ENCODE results near the gene CEP112.
"Not testable (repeated sequence)": the region's sequence is repeated elsewhere in the genome, so short reads cannot be mapped to it uniquely, and the experiment has no call there.

CEP112 gene

GRCh38 chr17:65826577-65826976 lies 365.4 kb downstream of the CEP112 start:
- not testable (repeated sequence) for DNase-seq (ENCODE audit: low read depth)

GRCh38 chr17:65824901-65825300 lies 367.0 kb downstream of the CEP112 start:
- no peak for DNase-seq (ENCODE audit: low read depth)

GRCh38 chr17:65823713-65824112 lies 368.2 kb downstream of the CEP112 start:
- DNase-seq (ENCODE audit: low read depth) = no peak

- DNase-seq (ENCODE audit: low read depth) = no peak
Observed at GRCh38 chr17:65820811-65821210, 371.1 kb downstream of the CEP112 start.

GRCh38 chr17:65820306-65820705 lies 371.6 kb downstream of the CEP112 start:
- no peak for DNase-seq (ENCODE audit: low read depth)

- no peak for DNase-seq (ENCODE audit: low read depth)
Observed at GRCh38 chr17:65819810-65820209, 372.1 kb downstream of the CEP112 start.

- DNase-seq (ENCODE audit: low read depth) = no peak
Observed at GRCh38 chr17:65817951-65818350, 374.0 kb downstream of the CEP112 start.

GRCh38 chr17:65814418-65814817 lies 377.5 kb downstream of the CEP112 start:
- no peak for DNase-seq (ENCODE audit: low read depth)

GRCh38 chr17:65813306-65813705 lies 378.6 kb downstream of the CEP112 start:
- no peak for DNase-seq (ENCODE audit: low read depth)

- DNase-seq (ENCODE audit: low read depth) = no peak
Observed at GRCh38 chr17:65811043-65811442, 380.9 kb downstream of the CEP112 start.

GRCh38 chr17:65809366-65809765 lies 382.6 kb downstream of the CEP112 start:
- DNase-seq (ENCODE audit: low read depth) = no peak

- DNase-seq (ENCODE audit: low read depth) = not testable (repeated sequence)
Observed at GRCh38 chr17:65808566-65808965, 383.4 kb downstream of the CEP112 start.

GRCh38 chr17:65807361-65807760 lies 384.6 kb downstream of the CEP112 start:
- no peak for DNase-seq (ENCODE audit: low read depth)

GRCh38 chr17:65801513-65801912 lies 390.4 kb downstream of the CEP112 start:
- DNase-seq (ENCODE audit: low read depth) = no peak

- no peak for DNase-seq (ENCODE audit: low read depth)
Observed at GRCh38 chr17:65800655-65801054, 391.3 kb downstream of the CEP112 start.

GRCh38 chr17:65799869-65800268 lies 392.1 kb downstream of the CEP112 start:
- DNase-seq (ENCODE audit: low read depth) = no peak

- DNase-seq (ENCODE audit: low read depth) = no peak
Observed at GRCh38 chr17:65799454-65799853, 392.5 kb downstream of the CEP112 start.

GRCh38 chr17:65797809-65798208 lies 394.1 kb downstream of the CEP112 start:
- no peak for DNase-seq (ENCODE audit: low read depth)

- no peak for DNase-seq (ENCODE audit: low read depth)
Observed at GRCh38 chr17:65797101-65797500, 394.8 kb downstream of the CEP112 start.

- no peak for DNase-seq (ENCODE audit: low read depth)
Observed at GRCh38 chr17:65794572-65794971, 397.4 kb downstream of the CEP112 start.

GRCh38 chr17:65790241-65790640 lies 401.7 kb downstream of the CEP112 start:
- DNase-seq (ENCODE audit: low read depth) = no peak

GRCh38 chr17:65787503-65787902 lies 404.4 kb downstream of the CEP112 start:
- DNase-seq (ENCODE audit: low read depth) = no peak

GRCh38 chr17:65786479-65786878 lies 405.5 kb downstream of the CEP112 start:
- no peak for DNase-seq (ENCODE audit: low read depth)

GRCh38 chr17:65785109-65785508 lies 406.8 kb downstream of the CEP112 start:
- DNase-seq (ENCODE audit: low read depth) = peak; percentile 90

- peak; percentile 76 for DNase-seq (ENCODE audit: low read depth)
Observed at GRCh38 chr17:65783845-65784334, 408.0 kb downstream of the CEP112 start.

Measured in GM04504 (cell line).